Hepatocyte (in vitro differentiated cells): Measurements from ENCODE around the gene ZFP36. TPM values are rescaled to one million over a fixed set of nuclear protein-coding genes. Genes with fewer than 3 reads are reported as not detected.

Experiments
- DNase-seq: peaks from one replicate; pipeline ENCODE4 v3.0.0-alpha.2; 2016; ENCODE audit warnings: low spot score
- H2AFZ ChIP-seq: fragments of 200-600 bp; sonication (generic); 2 replicates; pipeline ENCODE4 v1.6.0; 2016; ENCODE audit warnings: antibody characterized with exemption, mild to moderate bottlenecking
- H3K27ac ChIP-seq: fragments of 200-600 bp; sonication (generic); 2 replicates; pipeline ENCODE4 v1.5.1; 2016; ENCODE audit warnings: mild to moderate bottlenecking
- H3K27me3 ChIP-seq: fragments of 200-600 bp; sonication (generic); 2 replicates; pipeline ENCODE4 v1.6.1; 2016
- H3K36me3 ChIP-seq: fragments of 200-600 bp; sonication (generic); replicated peaks from 2 replicates; pipeline ENCODE4 v1.5.1; 2016; ENCODE audit warnings: low read depth; ENCODE audit not compliant: insufficient read depth
- H3K4me1 ChIP-seq: fragments of 200-600 bp; sonication (generic); 2 replicates; pipeline ENCODE4 v1.5.1; 2016; ENCODE audit warnings: mild to moderate bottlenecking, moderate library complexity; ENCODE audit not compliant: insufficient read depth
- H3K4me2 ChIP-seq: fragments of 200-600 bp; sonication (generic); 2 replicates; pipeline ENCODE4 v1.6.0; 2016
- H3K4me3 ChIP-seq: fragments of 200-600 bp; sonication (generic); 2 replicates; pipeline ENCODE4 v1.5.1; 2016; ENCODE audit warnings: mild to moderate bottlenecking
- H3K79me2 ChIP-seq: fragments of 200-600 bp; sonication (generic); 2 replicates; pipeline ENCODE4 v1.6.0; 2017; ENCODE audit warnings: mild to moderate bottlenecking
- H3K9me2 ChIP-seq: fragments of 200-600 bp; sonication (generic); replicated peaks from 2 replicates; pipeline ENCODE4 v1.6.0; 2017; ENCODE audit warnings: mild to moderate bottlenecking; ENCODE audit not compliant: insufficient read depth
- H3K9me3 ChIP-seq: fragments of 200-600 bp; sonication (generic); 2 replicates; pipeline ENCODE4 v1.5.1; 2016; ENCODE audit warnings: low read depth, mild to moderate bottlenecking
- H4K20me1 ChIP-seq: fragments of 200-600 bp; sonication (generic); 2 replicates; pipeline ENCODE4 v1.6.0; 2016; ENCODE audit warnings: mild to moderate bottlenecking; ENCODE audit not compliant: insufficient read depth, poor library complexity, severe bottlenecking
- EZH2 ChIP-seq: fragments of 200-600 bp; sonication (generic); IDR thresholded peaks from 2 replicates; pipeline ENCODE4 v1.6.1; 2016; ENCODE audit warnings: antibody characterized with exemption, mild to moderate bottlenecking, borderline replicate concordance
- EZH2phosphoT487 ChIP-seq: fragments of 200-600 bp; sonication (generic); IDR thresholded peaks from one replicate; pipeline ENCODE4 v1.6.1; 2018; ENCODE audit warnings: antibody characterized with exemption, mild to moderate bottlenecking, low read depth, moderate library complexity; ENCODE audit not compliant: unreplicated experiment, severe bottlenecking
- WGBS: methylation state at CpG from one replicate; pipeline ENCODE4 v1.1.6; 2016; ENCODE audit warnings: low lambda C conversion rate; ENCODE audit errors: missing lambda C conversion rate; 5-methylcytosine and 5-hydroxymethylcytosine counted together
- polyA plus RNA-seq: library from polyadenylated mRNA; unstranded; fragments of >200 nt; fragmentation: Nextera tagmentation; extraction: Ambion mirVana; gene quantifications from 2 replicates; pipeline ENCODE4 v1.2.1, GENCODE V29; 2016
- total RNA-seq: library from RNA; depleted of rRNA; stranded (reverse); fragments of >200 nt; gene quantifications from 2 replicates; pipeline ENCODE4 v1.2.3, GENCODE V29; 2014
- TF ChIP-seq, protein P1 (sequence below): fragments of 200-600 bp; sonication (generic); IDR thresholded peaks from 2 replicates; pipeline ENCODE4 v1.5.1; 2016; ENCODE audit warnings: antibody characterized with exemption, mild to moderate bottlenecking; ENCODE audit not compliant: poor library complexity

ZFP36 gene
- total and polyA plus RNA-seq, 2 experiments from 2014 or later: 95.8 to 1,034 TPM

DNA sequence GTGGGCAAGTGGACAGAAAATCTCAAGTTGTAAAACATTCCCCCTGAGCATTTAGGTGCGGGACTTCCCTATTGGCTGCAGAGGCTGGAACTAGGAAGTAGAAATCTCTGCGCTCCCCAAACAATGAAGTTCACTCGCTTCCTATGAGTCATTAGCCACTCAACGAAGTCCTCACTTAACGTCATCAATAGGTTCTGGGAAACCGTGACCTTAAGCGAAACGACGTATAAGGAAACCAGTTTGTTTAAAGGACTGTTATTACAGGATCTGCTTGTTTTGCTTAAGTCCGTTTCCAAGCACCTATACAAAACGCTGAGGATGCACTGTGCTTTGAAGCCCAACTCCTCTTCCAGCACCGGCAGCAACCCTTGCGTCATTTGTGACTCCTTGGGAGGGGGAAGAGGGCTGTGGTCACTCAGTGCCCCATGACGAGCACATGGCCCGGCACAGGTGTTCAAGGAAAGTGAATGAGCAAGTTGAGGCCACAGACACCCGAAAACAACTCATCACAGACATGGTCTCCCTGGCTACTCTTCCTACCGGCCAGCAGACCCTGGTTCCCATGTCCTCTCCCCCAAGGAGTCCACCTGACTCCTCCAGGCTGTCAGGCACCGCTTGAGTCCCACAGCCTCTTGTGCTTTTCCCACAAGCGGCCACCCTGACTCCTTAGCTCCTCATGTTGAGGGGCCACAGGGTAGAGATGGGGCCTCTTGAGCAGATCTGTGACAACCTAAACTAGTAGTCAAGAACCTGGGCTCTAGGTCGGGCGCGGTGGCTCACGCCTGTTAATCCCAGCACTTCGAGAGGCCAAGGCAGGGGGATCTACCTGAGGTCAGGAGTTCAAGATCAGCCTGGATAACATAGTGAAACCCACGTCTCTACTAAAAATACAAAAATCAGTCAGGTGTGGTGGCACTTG is 24.3 kb downstream of the ZFP36 start:
- peaks cover 32% of the 10 kb centered on the region for H3K4me1 ChIP-seq
- no peak for TF ChIP-seq EZH2phosphoT487

DNA sequence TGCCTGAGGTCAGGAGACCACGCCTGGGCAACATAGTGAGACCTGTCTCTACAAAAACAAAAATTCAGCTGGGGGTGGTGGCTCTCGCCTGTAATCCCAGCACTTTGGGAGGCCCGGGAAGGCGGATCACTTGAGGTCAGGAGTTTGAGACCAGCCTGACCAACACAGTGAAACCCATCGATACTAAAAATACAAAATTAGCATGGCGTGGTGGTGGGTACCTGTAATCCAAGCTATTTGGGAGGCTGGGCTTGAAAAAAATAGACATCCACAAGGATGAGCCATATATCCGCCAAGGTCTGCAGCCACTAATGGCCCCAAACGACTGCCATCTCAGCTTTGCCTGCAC is 26.0 kb downstream of the ZFP36 start:
- H3K36me3 ChIP-seq: peaks cover 5% of the 10 kb centered on the region
- no peak for DNase-seq
- no peak overlapping the region for H3K4me2 ChIP-seq
- no peaks in the 10 kb centered on the region for H3K9me2 ChIP-seq
- no peak for TF ChIP-seq EZH2
- TF ChIP-seq EZH2phosphoT487: no peak
- no peak overlapping the region for H3K27ac ChIP-seq
- WGBS: 94% methylated on average over 8 of the region's 8 CpGs
- H3K4me1 ChIP-seq: peaks cover 34% of the 10 kb centered on the region
- no peak overlapping the region for H3K4me3 ChIP-seq
- no peak overlapping the region for H2AFZ ChIP-seq
- H4K20me1 ChIP-seq: peaks cover 18% of the 10 kb centered on the region
- no peaks in the 10 kb centered on the region for H3K27me3 ChIP-seq
- H3K9me3 ChIP-seq: no peaks in the 10 kb centered on the region
- peaks cover 29% of the 10 kb centered on the region for H3K79me2 ChIP-seq

More for the DNA sequence above, 24.3 kb downstream of the ZFP36 start:
- Histone ChIP-seq H3K27ac (peak overlapping the region; percentile 92), H3K27me3 (no peaks in the 10 kb centered on the region), H3K36me3 (peaks cover 5% of the 10 kb centered on the region), H3K79me2 (peaks cover 27% of the 10 kb centered on the region), H2AFZ (no peak overlapping the region), H3K4me2 (no peak overlapping the region), H3K4me3 (no peak overlapping the region), H4K20me1 (peaks cover 18% of the 10 kb centered on the region), H3K9me3 (no peaks in the 10 kb centered on the region), H3K9me2 (no peaks in the 10 kb centered on the region)
- DNase-seq: peak; percentile 66
- WGBS: 68% methylated on average over 25 of the region's 25 CpGs

DNA sequence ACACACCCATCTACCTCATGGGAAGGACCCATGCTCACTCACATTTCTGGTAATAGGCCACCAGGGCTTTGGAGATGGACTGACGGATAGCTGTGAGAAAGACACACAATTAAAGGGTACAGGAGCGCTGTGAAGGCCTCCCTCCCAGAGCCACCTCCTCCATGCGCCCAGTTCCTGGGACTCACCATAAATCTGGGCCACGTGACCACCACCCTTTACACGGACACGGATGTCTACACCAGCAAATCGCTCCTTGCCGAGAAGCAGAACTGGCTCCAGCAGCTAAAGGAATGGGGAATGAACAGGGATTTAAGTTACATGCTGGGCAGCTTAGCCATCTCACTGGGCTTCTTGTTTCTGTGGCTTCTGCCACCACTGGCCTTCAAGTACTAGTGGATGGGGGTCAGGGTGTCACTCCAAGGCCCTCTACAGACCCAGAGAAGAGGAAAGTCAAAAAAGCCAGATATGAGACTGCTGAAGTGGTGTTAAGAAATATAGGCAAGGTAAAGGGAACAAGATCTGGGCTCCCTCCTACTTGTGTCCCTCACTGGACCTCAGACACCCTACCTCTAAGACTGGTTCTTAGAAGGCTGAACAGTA is 26.9 kb downstream of the ZFP36 start:
- TF ChIP-seq EZH2 (no peak), EZH2phosphoT487 (no peak)
- TF ChIP-seq, protein P1, sequence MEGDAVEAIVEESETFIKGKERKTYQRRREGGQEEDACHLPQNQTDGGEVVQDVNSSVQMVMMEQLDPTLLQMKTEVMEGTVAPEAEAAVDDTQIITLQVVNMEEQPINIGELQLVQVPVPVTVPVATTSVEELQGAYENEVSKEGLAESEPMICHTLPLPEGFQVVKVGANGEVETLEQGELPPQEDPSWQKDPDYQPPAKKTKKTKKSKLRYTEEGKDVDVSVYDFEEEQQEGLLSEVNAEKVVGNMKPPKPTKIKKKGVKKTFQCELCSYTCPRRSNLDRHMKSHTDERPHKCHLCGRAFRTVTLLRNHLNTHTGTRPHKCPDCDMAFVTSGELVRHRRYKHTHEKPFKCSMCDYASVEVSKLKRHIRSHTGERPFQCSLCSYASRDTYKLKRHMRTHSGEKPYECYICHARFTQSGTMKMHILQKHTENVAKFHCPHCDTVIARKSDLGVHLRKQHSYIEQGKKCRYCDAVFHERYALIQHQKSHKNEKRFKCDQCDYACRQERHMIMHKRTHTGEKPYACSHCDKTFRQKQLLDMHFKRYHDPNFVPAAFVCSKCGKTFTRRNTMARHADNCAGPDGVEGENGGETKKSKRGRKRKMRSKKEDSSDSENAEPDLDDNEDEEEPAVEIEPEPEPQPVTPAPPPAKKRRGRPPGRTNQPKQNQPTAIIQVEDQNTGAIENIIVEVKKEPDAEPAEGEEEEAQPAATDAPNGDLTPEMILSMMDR: no peak
- DNase-seq: no peak
- Histone ChIP-seq H3K9me2 (no peaks in the 10 kb centered on the region), H3K27me3 (no peaks in the 10 kb centered on the region), H3K9me3 (no peaks in the 10 kb centered on the region), H3K4me2 (peak overlapping the region; percentile 95), H3K4me3 (no peak overlapping the region), H4K20me1 (peaks cover 18% of the 10 kb centered on the region), H3K36me3 (peaks cover 5% of the 10 kb centered on the region), H3K4me1 (peaks cover 26% of the 10 kb centered on the region), H3K79me2 (peaks cover 28% of the 10 kb centered on the region), H2AFZ (no peak overlapping the region), H3K27ac (peak overlapping the region; percentile 89)
- 96% methylated on average over 8 of the region's 8 CpGs for WGBS

DNA sequence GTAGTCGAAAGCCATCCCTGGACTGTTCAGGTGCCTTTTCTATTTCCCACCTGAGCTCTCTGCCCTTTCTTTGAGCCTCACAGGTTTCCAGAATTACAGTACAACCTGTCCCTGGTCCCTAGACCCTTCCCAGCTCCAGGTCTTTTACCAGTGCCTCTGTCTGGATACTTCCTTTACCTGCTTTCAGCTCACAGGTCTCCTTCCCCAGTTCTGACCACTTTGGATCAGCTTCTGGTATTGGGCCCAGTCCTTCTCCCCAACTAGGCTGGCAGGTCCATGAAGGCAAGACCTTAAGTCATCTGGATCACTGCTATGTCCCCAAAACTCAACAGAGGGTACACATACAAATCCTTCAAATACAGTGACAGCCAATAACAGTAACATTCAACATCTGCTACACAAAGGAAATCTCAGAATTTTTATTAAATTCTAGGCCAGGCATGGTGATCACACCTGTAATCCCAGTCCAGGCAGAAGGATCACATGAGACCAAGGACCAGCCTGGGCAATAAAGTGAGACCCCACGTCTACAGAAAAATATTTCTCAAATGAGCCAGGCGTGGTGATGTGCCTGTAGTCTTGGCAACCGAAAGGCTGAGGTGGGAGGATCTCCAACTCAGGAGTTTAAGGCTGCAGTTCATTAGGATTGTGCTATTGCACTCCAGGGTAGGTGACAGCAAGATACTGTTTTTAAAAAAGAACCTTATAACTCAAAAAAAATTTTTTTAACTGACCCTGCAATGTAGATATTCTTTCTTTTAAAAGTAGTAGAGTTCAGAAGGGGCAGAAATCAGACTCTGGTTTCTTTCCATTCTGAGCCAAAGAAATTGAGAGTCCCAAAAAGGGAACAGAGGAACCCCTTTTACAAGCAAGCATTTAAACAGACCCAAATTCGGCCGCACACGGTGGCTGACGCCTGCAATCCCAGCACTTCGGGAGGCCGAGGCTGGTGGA is 27.8 kb downstream of the ZFP36 start:
- Histone ChIP-seq H3K27me3 (no peaks in the 10 kb centered on the region), H4K20me1 (peaks cover 18% of the 10 kb centered on the region), H3K9me3 (no peaks in the 10 kb centered on the region), H3K4me1 (peaks cover 18% of the 10 kb centered on the region), H3K36me3 (peaks cover 5% of the 10 kb centered on the region), H3K4me2 (peak overlapping the region; percentile 95), H2AFZ (no peak overlapping the region), H3K79me2 (peaks cover 28% of the 10 kb centered on the region), H3K4me3 (peak overlapping the region; percentile 79), H3K27ac (peak overlapping the region; percentile 89), H3K9me2 (no peaks in the 10 kb centered on the region)
- no peak for TF ChIP-seq EZH2
- TF ChIP-seq, protein P1: no peak
- TF ChIP-seq EZH2phosphoT487: no peak
- DNase-seq: no peak
- 70% methylated on average over 10 of the region's 10 CpGs for WGBS
